ENCODE results near the gene ARHGEF28.

- no peak for TF ChIP-seq POLR2AphosphoS5 (IDR thresholded peaks at IDR 0.05)
- TF ChIP-seq, protein P1, sequence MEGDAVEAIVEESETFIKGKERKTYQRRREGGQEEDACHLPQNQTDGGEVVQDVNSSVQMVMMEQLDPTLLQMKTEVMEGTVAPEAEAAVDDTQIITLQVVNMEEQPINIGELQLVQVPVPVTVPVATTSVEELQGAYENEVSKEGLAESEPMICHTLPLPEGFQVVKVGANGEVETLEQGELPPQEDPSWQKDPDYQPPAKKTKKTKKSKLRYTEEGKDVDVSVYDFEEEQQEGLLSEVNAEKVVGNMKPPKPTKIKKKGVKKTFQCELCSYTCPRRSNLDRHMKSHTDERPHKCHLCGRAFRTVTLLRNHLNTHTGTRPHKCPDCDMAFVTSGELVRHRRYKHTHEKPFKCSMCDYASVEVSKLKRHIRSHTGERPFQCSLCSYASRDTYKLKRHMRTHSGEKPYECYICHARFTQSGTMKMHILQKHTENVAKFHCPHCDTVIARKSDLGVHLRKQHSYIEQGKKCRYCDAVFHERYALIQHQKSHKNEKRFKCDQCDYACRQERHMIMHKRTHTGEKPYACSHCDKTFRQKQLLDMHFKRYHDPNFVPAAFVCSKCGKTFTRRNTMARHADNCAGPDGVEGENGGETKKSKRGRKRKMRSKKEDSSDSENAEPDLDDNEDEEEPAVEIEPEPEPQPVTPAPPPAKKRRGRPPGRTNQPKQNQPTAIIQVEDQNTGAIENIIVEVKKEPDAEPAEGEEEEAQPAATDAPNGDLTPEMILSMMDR (IDR thresholded peaks at IDR 0.05), result no peak
Measured at GRCh38 chr5:73789851-73790281, 163.9 kb downstream of the ARHGEF28 start.
